Activated CD4-positive, alpha-beta T cell treated with anti-CD3 and anti-CD28 coated beads for 4 hours (primary cell): ENCODE results near the gene PIP5K1C.
"Not testable (repeated sequence)": the region's sequence is repeated elsewhere in the genome, so short reads cannot be mapped to it uniquely, and the experiment has no call there.

Experiments used
- DNase-seq, 2 donors: peaks; one replicate each; pipeline ENCODE4 v3.0.0-alpha.2; 2020

PIP5K1C gene

GRCh38 chr19:3658870-3659745, 41.2 kb downstream of the PIP5K1C start:
- DNase-seq, result no peak

- DNase-seq, result no peak
Observed at GRCh38 chr19:3658004-3658869, 42.0 kb downstream of the PIP5K1C start.

- DNase-seq, result no peak
Observed at GRCh38 chr19:3657395-3657769, 42.9 kb downstream of the PIP5K1C start.

GRCh38 chr19:3656747-3657394, 43.4 kb downstream of the PIP5K1C start:
- no peak for DNase-seq

- no peak for DNase-seq
Observed at GRCh38 chr19:3656073-3656746, 44.1 kb downstream of the PIP5K1C start.

GRCh38 chr19:3655402-3656072, 44.7 kb downstream of the PIP5K1C start:
- no peak for DNase-seq

GRCh38 chr19:3653865-3654513, 46.3 kb downstream of the PIP5K1C start:
- DNase-seq, result no peak

- DNase-seq, result no peak
Observed at GRCh38 chr19:3653081-3653795, 47.0 kb downstream of the PIP5K1C start.

- no peak for DNase-seq
Observed at GRCh38 chr19:3652422-3652821, 47.8 kb downstream of the PIP5K1C start.

- DNase-seq, result no peak
Observed at GRCh38 chr19:3651684-3652083, 48.6 kb downstream of the PIP5K1C start.

- DNase-seq, result no peak
Observed at GRCh38 chr19:3649888-3650287, 50.4 kb downstream of the PIP5K1C start.

- no peak for DNase-seq
Observed at GRCh38 chr19:3648037-3648905, 52.0 kb downstream of the PIP5K1C start.

- not testable (repeated sequence) for DNase-seq
Observed at GRCh38 chr19:3647102-3647501, 53.2 kb downstream of the PIP5K1C start.

GRCh38 chr19:3646336-3647092, 53.8 kb downstream of the PIP5K1C start:
- DNase-seq, result no peak

- no peak for DNase-seq
Observed at GRCh38 chr19:3645726-3646125, 54.5 kb downstream of the PIP5K1C start.

- DNase-seq, result no peak
Observed at GRCh38 chr19:3645067-3645396, 55.2 kb downstream of the PIP5K1C start.

GRCh38 chr19:3644351-3645066, 55.8 kb downstream of the PIP5K1C start:
- DNase-seq, result no peak

- no peak for DNase-seq
Observed at GRCh38 chr19:3643674-3644313, 56.5 kb downstream of the PIP5K1C start.
